GM21619 (cell line): ENCODE data around the gene TMEFF1.
A peak's percentile ranks its signal among the peaks of the same experiment; 100 is the strongest.
"Not testable (repeated sequence)": the region's sequence is repeated elsewhere in the genome, so short reads cannot be mapped to it uniquely, and the experiment has no call there.

Experiments used
- ATAC-seq: cut with Tn5 transposase; IDR thresholded peaks from one replicate; pipeline ENCODE4 v1.9.1; 2021; ENCODE audit not compliant: unreplicated experiment

TMEFF1 gene

DNA sequence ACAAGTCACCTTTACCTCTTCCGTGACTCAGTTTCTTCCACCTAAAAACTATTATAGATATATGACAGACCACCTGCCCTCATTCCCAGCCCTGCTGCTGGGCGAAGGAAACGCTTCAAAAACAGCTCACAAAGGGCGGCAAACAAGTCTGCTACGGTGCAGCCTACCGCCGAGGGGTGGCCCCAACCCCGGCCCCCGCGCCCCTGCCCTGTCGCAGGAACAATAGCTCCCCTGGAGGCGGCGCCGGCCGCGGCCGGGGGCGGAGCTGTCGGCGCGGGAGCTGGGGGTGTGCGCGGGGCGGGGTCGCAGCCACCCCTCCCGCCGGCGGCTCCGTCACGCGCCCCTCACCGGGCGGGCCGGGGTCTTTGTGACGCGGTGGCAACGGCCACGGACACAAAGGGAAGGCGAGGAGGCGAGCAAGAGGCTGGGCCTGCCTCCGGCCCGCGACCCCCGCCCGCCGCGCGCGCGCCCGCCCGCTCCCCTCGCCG, at the start of gene TMEFF1:
TMEFF1 (plus strand) TSS at position 362 of the 488 bp plus-strand sequence. CDS start 396 bp downstream, outside the sequence.
- peak; percentile 42 for ATAC-seq

GRCh38 chr9:100425758-100426157, 47.2 kb upstream of the TMEFF1 start:
- ATAC-seq = no peak

DNA sequence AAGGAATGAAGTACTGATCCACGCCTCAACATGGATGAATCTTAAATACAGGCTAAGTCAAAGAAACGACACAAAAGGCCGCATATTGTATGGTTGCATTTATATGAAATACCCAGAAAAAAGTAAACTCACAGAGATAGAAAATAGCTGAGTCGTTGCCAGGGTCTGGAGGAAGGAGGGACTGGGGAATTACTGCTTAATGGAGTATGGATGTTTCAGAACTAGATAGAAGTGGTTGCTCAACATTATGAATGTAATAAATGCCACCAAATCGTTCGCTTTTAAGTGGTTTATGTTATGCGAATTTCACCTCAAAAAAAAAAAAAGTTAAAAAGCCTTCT, 46.8 kb upstream of the TMEFF1 start:
- no peak for ATAC-seq

GRCh38 chr9:100426530-100427365, 46.2 kb upstream of the TMEFF1 start, which contains the start of gene MSANTD3:
Gene MSANTD3 (plus strand): TSS chr9:100427143. CDS start chr9:100441939, 14,796 bp downstream.
- peak; percentile 68 for ATAC-seq

DNA sequence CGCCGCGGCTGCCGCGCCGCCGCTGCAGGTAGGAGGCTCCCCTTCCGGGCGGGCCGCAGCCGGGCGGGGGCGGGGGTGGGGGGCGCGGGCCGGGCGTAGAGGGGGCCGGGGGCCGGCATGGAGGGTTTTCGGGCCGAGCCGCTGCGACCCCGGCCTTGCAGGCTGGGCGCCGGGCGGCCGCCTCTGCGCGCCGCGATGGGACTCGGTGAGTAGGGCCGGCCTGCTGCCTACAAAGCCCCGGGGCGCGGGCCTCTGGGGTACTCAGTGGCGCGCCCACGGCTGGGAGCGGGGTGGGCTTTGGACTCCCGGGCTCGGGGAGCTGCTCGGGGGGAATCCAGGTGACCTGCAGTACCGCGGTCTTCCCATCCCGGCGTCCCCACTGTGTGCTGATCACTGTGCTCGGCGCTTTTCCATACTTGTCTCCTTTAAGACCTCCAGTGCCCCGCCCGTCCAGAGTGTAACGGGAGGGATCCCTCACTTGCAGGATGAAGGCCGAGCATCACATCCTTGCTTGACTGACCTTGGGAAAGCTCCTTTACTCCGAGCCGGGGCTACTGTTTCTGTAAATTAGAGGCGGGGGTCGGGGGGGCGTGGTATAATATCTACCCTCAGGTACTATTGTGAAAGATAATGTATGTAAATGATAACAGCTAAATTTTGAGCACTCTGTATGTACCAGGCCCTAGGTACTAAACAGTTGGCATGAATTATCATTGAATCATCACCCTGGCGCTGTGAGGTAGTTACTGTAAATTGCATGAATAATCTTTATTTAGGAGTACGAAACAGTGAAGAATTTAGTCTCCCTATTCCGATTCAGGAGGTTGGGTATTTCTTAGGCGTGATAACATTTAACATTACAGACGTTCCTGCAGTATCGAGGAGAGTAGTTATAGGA, 45.3 kb upstream of the TMEFF1 start:
- peak; percentile 58 for ATAC-seq

- no peak for ATAC-seq
Observed at GRCh38 chr9:100428871-100429654, 43.9 kb upstream of the TMEFF1 start.

DNA sequence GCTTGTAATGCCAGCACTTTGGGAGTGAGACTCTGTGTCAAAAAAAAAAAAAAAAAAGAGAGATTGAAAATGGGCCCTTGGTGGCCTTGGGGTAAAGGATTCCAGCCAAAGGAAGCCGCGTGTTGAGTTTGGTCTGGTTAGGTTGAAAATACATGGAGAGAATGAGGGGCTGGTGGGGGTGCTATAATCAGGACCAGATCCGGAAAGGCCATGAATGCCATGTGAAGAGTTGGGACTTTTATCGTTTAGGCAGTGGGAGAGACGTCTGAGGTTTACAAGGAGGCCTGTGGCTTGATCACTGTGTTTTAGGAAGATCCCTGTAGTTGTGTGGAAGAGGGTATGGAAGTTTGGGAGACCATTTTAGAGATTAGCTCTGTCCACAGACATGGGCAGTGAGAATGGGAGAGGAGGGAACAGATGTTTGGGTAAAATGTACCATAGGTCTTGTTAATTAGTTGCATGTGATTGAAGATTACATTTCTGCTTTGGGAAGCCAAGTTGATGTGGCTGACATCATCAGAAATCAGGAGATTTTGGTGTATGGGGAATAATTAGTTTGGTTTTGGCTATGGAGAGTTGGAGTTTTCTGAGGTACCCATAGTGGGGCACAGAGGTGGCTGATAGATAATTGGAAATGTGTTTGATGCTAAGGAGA, 42.5 kb upstream of the TMEFF1 start:
- ATAC-seq = no peak

DNA sequence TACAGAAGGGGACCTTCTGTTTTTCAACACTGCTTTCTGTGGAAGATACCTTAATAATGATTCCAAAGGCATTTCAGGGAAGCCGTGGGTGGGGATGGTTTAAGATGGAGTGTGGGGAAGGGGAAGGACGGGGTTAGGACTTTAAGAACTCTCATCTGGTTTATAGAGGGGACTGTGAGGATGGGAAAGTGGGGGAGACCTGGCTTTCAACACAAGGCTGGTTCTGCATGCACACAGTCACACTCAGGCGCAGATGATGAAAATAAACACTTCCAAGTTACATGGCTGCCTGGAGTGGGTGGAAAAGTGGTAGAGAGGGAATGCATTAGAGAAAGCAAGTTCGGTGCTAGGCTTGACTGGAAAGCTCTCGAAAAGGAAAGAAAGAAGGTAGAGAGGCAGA, 41.1 kb upstream of the TMEFF1 start:
- ATAC-seq = no peak

GRCh38 chr9:100432736-100433135, 40.2 kb upstream of the TMEFF1 start:
- ATAC-seq = no peak

GRCh38 chr9:100436571-100436970, 36.4 kb upstream of the TMEFF1 start:
- ATAC-seq = no peak

- ATAC-seq = no peak
Observed at GRCh38 chr9:100437860-100438805, 34.8 kb upstream of the TMEFF1 start.

DNA sequence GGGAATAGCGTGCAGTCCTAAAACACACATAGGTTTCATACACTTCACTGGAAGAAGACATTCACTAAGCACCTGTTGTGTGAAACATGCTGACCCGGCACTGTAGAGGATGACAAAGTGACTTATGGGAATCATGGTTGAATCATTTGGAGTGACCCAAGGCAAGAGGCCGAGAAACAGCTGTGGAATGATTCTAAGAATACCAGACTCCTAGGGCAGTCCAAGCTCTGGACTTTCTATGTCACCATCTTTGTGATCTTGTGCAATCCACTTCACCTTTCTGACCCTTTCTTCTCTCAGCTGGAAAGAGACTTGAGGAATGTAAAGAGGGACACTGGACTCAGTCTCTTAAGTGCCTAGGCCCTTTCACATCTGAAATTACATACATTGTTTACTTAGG, 32.9 kb upstream of the TMEFF1 start:
- ATAC-seq = no peak

DNA sequence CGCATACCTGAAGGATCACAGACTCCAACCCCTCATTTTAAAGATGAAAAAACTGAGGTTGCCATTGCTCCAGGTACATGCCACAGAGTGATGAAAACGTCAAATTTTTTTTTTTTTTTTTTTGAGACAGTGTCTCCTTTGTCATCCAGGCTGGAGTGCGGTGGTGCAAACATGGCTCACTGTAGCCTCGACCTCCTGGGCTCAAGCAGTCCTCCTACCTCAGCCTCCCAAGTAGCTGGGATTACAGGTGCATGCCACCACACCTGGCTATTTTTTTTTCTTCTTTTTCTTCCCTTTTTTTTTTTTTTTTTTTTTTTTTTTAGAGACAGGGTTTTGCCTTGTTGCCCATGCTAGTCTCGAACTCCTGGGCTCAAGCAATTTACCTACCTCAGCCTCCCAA, 32.5 kb upstream of the TMEFF1 start:
- not testable (repeated sequence) for ATAC-seq

DNA sequence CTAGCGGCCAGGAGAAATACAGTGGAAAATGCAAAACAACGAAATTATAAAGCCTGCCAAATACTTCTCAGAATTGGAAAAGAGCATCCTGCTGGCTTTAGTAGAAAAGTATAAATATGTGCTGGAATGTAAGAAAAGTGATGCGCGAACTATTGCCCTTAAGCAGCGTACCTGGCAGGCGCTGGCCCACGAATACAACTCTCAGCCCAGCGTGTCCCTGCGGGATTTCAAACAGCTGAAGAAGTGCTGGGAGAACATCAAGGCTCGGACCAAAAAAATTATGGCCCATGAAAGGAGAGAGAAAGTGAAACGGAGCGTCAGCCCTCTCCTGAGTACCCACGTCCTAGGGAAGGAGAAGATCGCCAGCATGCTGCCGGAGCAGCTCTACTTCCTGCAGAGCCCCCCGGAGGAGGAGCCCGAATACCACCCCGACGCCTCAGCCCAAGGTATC, 31.0 kb upstream of the TMEFF1 start:
- no peak for ATAC-seq

DNA sequence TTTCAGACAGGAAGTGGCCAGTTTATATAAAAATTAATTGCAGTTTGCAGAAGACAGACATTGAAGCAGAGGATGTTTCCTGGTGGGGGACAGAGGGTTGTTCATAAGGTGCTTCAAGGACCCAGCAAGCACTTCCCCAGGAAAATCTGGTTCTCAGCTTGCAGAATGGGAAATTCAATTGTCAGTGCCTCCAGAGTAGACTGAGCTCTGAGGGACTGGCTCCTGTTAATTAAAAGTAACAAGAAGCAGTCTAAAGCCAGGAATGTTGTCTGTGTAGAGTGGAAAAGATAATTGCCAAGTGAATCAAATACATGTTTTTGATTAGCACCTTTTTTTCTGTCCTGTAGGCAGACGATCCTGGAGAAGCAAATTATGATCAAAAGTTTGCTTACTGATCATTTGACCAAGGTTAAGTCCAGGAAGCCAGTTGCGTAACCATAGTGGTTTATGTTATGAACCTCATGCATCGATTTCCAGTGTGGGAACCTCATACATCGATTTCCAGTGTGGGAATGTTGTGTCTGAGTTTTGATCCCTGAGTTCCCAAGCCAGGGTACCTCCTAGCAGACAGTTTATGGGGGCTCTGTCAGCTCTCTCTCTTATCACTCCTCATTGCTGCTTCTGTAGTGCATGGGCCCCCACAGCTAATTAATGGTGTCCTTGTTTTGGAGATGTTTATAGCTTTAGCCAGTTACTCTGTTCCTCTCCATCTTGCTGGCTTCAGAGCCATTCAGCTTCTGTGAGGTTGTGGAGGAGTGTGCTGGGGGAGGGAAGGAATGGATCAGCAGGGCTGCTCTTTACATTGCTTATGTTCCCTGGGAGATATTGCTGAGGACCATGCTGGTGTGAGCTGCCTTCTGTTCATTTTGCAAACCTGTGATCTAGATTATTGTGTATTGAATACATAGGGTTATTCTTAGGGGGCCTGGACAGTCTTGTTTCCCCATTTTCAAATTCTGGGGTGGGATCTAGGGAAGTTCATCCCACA, 28.9 kb upstream of the TMEFF1 start:
- ATAC-seq = no peak

DNA sequence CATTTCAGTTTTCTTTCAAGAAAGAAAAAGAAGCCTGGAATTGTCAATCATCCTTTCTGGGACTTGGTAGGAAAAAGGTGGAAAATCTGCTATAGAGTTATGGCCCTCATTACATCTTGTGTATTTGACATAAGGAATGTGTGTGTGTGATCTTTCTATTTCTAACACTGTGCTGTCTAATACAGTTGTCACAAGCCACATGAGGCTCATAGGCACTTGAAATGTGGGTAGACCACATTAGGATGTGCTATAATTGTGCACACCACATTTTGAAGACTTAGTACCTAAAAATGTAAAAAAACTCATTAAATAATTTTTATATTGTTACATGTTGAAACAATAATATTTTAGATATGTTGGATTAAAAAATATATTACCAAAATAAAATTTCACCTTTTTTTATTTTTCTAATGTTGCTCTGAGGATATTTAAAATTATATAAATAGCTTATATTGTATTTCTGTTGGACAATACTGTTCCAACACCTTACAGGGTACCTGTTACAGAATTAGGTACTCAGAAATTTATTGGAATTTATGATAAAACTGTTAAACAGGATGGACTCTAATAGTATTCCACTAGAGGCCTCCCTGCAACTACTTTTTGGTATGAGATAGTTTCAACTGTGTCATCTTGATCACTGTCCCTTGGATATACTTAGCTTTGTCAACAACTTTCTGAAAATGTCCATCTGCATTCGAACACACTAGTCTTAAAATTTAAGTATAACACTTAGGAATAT, 27.6 kb upstream of the TMEFF1 start:
- no peak for ATAC-seq

- ATAC-seq = no peak
Observed at GRCh38 chr9:100445903-100446549, 26.9 kb upstream of the TMEFF1 start.
